ENCODE data around the gene BRD7.

BRD7 gene

GRCh38 chr16:50318796-50319578, 49.8 kb downstream of the BRD7 start:
- peak in 1 of 5 experiments; percentile 55 for DNase-seq

- no peak for DNase-seq
Measured at GRCh38 chr16:50316848-50317630, 51.7 kb downstream of the BRD7 start.

GRCh38 chr16:50316102-50316847, 52.5 kb downstream of the BRD7 start:
- no peak for DNase-seq

- DNase-seq, result no peak
Measured at GRCh38 chr16:50315346-50315997, 53.3 kb downstream of the BRD7 start.

GRCh38 chr16:50314665-50315064, 54.1 kb downstream of the BRD7 start:
- DNase-seq, result no peak

- peak in 2 of 5 experiments; percentile 44 to 88 for DNase-seq
Measured at GRCh38 chr16:50313596-50314478, 55.0 kb downstream of the BRD7 start.

- no peak for DNase-seq
Measured at GRCh38 chr16:50311891-50312501, 56.8 kb downstream of the BRD7 start.

GRCh38 chr16:50311134-50311528, 57.7 kb downstream of the BRD7 start:
- no peak for DNase-seq

GRCh38 chr16:50310308-50311133, 58.3 kb downstream of the BRD7 start:
- no peak for DNase-seq

- no peak for DNase-seq
Measured at GRCh38 chr16:50309527-50310307, 59.1 kb downstream of the BRD7 start.

GRCh38 chr16:50309156-50309526, 59.6 kb downstream of the BRD7 start:
- no peak for DNase-seq

- DNase-seq, result no peak
Measured at GRCh38 chr16:50308237-50308965, 60.4 kb downstream of the BRD7 start.

- DNase-seq, result no peak
Measured at GRCh38 chr16:50306287-50306686, 62.5 kb downstream of the BRD7 start.

- no peak for DNase-seq
Measured at GRCh38 chr16:50305441-50306061, 63.2 kb downstream of the BRD7 start.

GRCh38 chr16:50304467-50305440, 64.0 kb downstream of the BRD7 start:
- DNase-seq, result no peak

GRCh38 chr16:50303605-50304466, 65.0 kb downstream of the BRD7 start:
- no peak for DNase-seq

Data from T-helper 2 cell (primary cell).